WTC11 (cell line): ENCODE measurements around the gene DCBLD2. TPM values are rescaled to one million over a fixed set of nuclear protein-coding genes. Genes with fewer than 3 reads are reported as not detected.

Experiments used
- ATAC-seq: fragments of 200-7000 bp; cut with Tn5 transposase; 2 replicates; pipeline ENCODE4 v1.10.0; 2021; ENCODE audit warnings: mild to moderate bottlenecking, moderate library complexity
- CTCF ChIA-PET: fragments of 300-600 bp; sonication (Branson Sonifier 250); formaldehyde crosslinking; loops from one replicate; lab custom pipeline; 2021; ENCODE audit warnings: antibody characterized with exemption; lab: Charles Lee
- POLR2A ChIA-PET: fragments of 350-600 bp; sonication (Branson Sonifier 250); formaldehyde crosslinking; loops from one replicate; lab custom pipeline; 2021; ENCODE audit warnings: antibody characterized with exemption; lab: Charles Lee
- DNase-seq: peaks from one replicate; pipeline ENCODE4 v3.0.0; 2021; ENCODE audit warnings: low spot score
- H3K27ac Mint-ChIP-seq: 2 replicates; pipeline ENCODE4 v1.8.0; 2021; ENCODE audit warnings: mixed read lengths
- H3K27me3 Mint-ChIP-seq: 2 replicates; pipeline ENCODE4 v1.8.0; 2021; ENCODE audit warnings: low read depth, mild to moderate bottlenecking, moderate library complexity, mixed read lengths
- H3K36me3 Mint-ChIP-seq: 2 replicates; pipeline ENCODE4 v1.8.0; 2021; ENCODE audit warnings: mixed read lengths
- H3K4me1 Mint-ChIP-seq: 2 replicates; pipeline ENCODE4 v1.8.0; 2022; ENCODE audit warnings: mixed read lengths
- H3K4me3 Mint-ChIP-seq: 2 replicates; pipeline ENCODE4 v1.8.0; 2021; ENCODE audit warnings: mild to moderate bottlenecking, moderate library complexity, mixed read lengths
- H3K9me3 Mint-ChIP-seq: 2 replicates; pipeline ENCODE4 v1.8.0; 2021; ENCODE audit warnings: mixed read lengths
- AFF4 ChIP-seq: sonication (generic); formaldehyde crosslinking; IDR thresholded peaks from 2 replicates; pipeline ENCODE4 v1.8.1; 2023; ENCODE audit warnings: mild to moderate bottlenecking, missing genetic modification reagents, borderline replicate concordance
- AR ChIP-seq: fragments of 250-450 bp; sonication (Bioruptor Pico); IDR thresholded peaks from 2 replicates; pipeline ENCODE4 v1.9.0; 2021; ENCODE audit warnings: mild to moderate bottlenecking
- ARID4B ChIP-seq: sonication (generic); formaldehyde crosslinking; IDR thresholded peaks from 2 replicates; pipeline ENCODE4 v1.8.0; 2023; ENCODE audit warnings: missing genetic modification reagents, mild to moderate bottlenecking, borderline replicate concordance
- CDX4 ChIP-seq: fragments of 250-450 bp; sonication (Bioruptor Pico); IDR thresholded peaks from 2 replicates; pipeline ENCODE4 v1.9.0; 2021; ENCODE audit warnings: moderate library complexity, mild to moderate bottlenecking, inconsistent platforms, borderline replicate concordance
- CTCF ChIP-seq: fragments of 200-600 bp; IDR thresholded peaks from 2 replicates; pipeline ENCODE4 v1.8.0; 2022; ENCODE audit warnings: antibody characterized with exemption
- E2F5 ChIP-seq: sonication (generic); formaldehyde crosslinking; IDR thresholded peaks from 2 replicates; pipeline ENCODE4 v1.8.1; 2022; ENCODE audit warnings: mild to moderate bottlenecking, moderate library complexity, missing genetic modification reagents
- ELF4 ChIP-seq: sonication (generic); formaldehyde crosslinking; IDR thresholded peaks from 2 replicates; pipeline ENCODE4 v1.8.1; 2022; ENCODE audit warnings: low read depth, mild to moderate bottlenecking, moderate library complexity, missing genetic modification reagents
- ETV6 ChIP-seq: sonication (generic); formaldehyde crosslinking; IDR thresholded peaks from 2 replicates; pipeline ENCODE4 v1.8.1; 2022; ENCODE audit warnings: mild to moderate bottlenecking, missing genetic modification reagents
- JAZF1 ChIP-seq: fragments of 250-450 bp; sonication (Bioruptor Pico); IDR thresholded peaks from 2 replicates; pipeline ENCODE4 v1.9.0; 2021; ENCODE audit warnings: moderate library complexity, mild to moderate bottlenecking, inconsistent platforms
- KAT7 ChIP-seq: sonication (generic); formaldehyde crosslinking; IDR thresholded peaks from 2 replicates; pipeline ENCODE4 v1.8.1; 2023; ENCODE audit warnings: missing genetic modification reagents, mild to moderate bottlenecking, borderline replicate concordance
- MLX ChIP-seq: sonication (generic); formaldehyde crosslinking; IDR thresholded peaks from 2 replicates; pipeline ENCODE4 v1.8.1; 2023; ENCODE audit warnings: mild to moderate bottlenecking, missing genetic modification reagents, moderate library complexity
- MXD4 ChIP-seq: fragments of 250-450 bp; sonication (Bioruptor Pico); IDR thresholded peaks from 2 replicates; pipeline ENCODE4 v1.8.0; 2021; ENCODE audit warnings: mild to moderate bottlenecking, moderate library complexity, borderline replicate concordance
- RELA ChIP-seq: sonication (generic); formaldehyde crosslinking; IDR thresholded peaks from 2 replicates; pipeline ENCODE4 v1.8.1; 2022; ENCODE audit warnings: missing genetic modification reagents, mild to moderate bottlenecking, borderline replicate concordance
- ZNF425 ChIP-seq: fragments of 250-450 bp; sonication (Bioruptor Pico); conservative IDR thresholded peaks from 2 replicates; pipeline ENCODE4 v1.9.0; 2021; ENCODE audit warnings: mild to moderate bottlenecking
- total RNA-seq: library from RNA; stranded (reverse); gene quantifications from 3 replicates; pipeline ENCODE4 v1.2.3, GENCODE V29; 2021

The DCBLD2 gene
- total RNA-seq, 1 experiment from 2014 or later, result 47.9 TPM

- H3K27ac Mint-ChIP-seq, result no peak overlapping the region
- TF ChIP-seq E2F5 (CRISPR knock-in tag), result no peak
- TF ChIP-seq CDX4 (CRISPR knock-in tag), result no peak
- TF ChIP-seq ELF4 (CRISPR knock-in tag), result no peak
- TF ChIP-seq MLX (CRISPR knock-in tag), result no peak
- no peak for TF ChIP-seq ETV6
- TF ChIP-seq KAT7, result no peak
- no peak for TF ChIP-seq ZNF425 (CRISPR knock-in tag)
- no peak for TF ChIP-seq MXD4 (CRISPR knock-in tag)
- no peak for TF ChIP-seq CTCF
- no peak for TF ChIP-seq JAZF1 (CRISPR knock-in tag)
- TF ChIP-seq ARID4B (CRISPR knock-in tag), result no peak
- no peak for TF ChIP-seq AFF4 (CRISPR knock-in tag)
- no peak for TF ChIP-seq AR (CRISPR knock-in tag)
- no peak for TF ChIP-seq RELA
- TF ChIP-seq, all 79 proteins: peak for 0
- POLR2A ChIA-PET, result interaction anchor here (0.6 kb wide), 1 partner anchor 29 kb away, joined by 7 read pairs; the partner anchor contains the start of gene DCBLD2
- peaks cover 18% of the 10 kb centered on the region for H3K36me3 Mint-ChIP-seq
- CTCF ChIA-PET, result no interaction called here
- peaks cover 25% of the 10 kb centered on the region for H3K9me3 Mint-ChIP-seq
- ATAC-seq, result no peak
- no peaks in the 10 kb centered on the region for H3K4me1 Mint-ChIP-seq
- H3K4me3 Mint-ChIP-seq, result no peak overlapping the region
- DNase-seq, result no peak
- no peaks in the 10 kb centered on the region; the same call in 1 of the 2 replicates for H3K27me3 Mint-ChIP-seq
Measured at GRCh38 chr3:98930413-98930812, 28.9 kb upstream of the DCBLD2 start.
